ENCODE results near the gene SLC16A2.
A peak's percentile ranks its signal among the peaks of the same experiment; 100 is the strongest.
"Not testable (repeated sequence)": the region's sequence is repeated elsewhere in the genome, so short reads cannot be mapped to it uniquely, and the experiment has no call there.

The SLC16A2 gene

DNA sequence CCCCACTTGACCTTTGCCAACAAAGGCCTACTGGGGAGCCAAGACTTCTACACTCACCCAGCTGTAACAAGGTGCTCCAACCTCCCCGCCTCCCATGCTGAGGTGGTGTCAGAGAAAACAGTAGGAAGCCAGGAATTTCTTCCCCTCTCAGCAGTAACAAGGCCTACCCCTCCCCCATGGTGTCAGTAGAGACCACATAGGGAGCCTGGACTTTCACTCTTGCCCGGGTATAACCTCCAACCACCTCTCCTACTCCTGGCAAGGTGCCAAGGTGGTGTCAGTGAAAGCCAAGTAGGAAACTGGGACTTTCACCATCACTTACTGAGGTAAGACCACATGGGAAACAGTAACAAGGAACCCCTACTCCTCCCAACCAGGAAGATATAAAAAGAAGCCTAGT is 93.1 kb downstream of the SLC16A2 start:
- DNase-seq (ENCODE audit: low spot score), result peak; percentile 64
- H3K4me3 ChIP-seq, result no peak overlapping the region

DNA sequence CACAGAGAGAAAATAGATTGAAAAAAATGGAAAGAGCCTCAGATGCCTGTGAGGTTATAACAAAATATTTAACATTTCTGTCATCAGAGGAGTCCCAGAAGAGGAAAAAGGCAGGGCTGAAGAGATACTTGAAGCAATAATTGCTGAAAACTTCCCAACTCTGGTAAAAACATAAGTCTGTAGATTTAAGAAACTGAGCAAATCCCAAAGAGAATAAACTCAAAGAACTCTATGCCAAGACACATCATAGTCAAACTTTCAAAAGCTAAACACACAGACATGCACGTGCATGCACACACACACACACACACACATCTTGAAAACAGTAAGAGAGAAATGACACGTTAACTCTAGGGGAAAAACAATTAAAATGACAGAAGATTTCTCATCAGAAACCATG is 94.1 kb downstream of the SLC16A2 start:
- Histone ChIP-seq H3K4me3 (no peak overlapping the region), H3K27ac (no peak overlapping the region)
- DNase-seq (ENCODE audit: low spot score), result no peak
- TF ChIP-seq, protein P1, sequence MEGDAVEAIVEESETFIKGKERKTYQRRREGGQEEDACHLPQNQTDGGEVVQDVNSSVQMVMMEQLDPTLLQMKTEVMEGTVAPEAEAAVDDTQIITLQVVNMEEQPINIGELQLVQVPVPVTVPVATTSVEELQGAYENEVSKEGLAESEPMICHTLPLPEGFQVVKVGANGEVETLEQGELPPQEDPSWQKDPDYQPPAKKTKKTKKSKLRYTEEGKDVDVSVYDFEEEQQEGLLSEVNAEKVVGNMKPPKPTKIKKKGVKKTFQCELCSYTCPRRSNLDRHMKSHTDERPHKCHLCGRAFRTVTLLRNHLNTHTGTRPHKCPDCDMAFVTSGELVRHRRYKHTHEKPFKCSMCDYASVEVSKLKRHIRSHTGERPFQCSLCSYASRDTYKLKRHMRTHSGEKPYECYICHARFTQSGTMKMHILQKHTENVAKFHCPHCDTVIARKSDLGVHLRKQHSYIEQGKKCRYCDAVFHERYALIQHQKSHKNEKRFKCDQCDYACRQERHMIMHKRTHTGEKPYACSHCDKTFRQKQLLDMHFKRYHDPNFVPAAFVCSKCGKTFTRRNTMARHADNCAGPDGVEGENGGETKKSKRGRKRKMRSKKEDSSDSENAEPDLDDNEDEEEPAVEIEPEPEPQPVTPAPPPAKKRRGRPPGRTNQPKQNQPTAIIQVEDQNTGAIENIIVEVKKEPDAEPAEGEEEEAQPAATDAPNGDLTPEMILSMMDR (IDR thresholded peaks at IDR 0.05), result no peak

More for the DNA sequence above, 93.1 kb downstream of the SLC16A2 start:
- TF ChIP-seq, protein P1 (IDR thresholded peaks at IDR 0.05), result no peak
- H3K27ac ChIP-seq, result no peak overlapping the region

DNA sequence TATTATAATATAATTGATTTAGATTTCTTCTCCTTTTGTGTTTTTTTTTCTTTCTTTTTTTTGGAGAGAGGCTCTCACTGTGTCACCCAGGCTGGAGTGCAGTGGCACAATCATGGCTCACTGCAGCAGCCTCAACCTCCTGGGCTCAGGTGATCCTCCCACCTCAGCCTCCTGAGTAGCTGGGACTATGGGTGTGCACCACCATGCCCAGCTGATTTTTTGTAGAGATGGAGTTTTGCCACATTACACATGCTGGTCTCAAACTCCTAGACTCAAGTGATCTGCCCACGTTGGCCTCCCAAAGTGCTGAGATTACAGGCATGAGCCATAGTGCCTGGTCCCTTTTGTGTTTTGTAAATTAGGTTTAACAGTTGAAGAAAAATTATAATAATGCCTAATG is 94.7 kb downstream of the SLC16A2 start:
- DNase-seq (ENCODE audit: low spot score); H3K4me3 ChIP-seq; H3K27ac ChIP-seq: not testable (repeated sequence)

DNA sequence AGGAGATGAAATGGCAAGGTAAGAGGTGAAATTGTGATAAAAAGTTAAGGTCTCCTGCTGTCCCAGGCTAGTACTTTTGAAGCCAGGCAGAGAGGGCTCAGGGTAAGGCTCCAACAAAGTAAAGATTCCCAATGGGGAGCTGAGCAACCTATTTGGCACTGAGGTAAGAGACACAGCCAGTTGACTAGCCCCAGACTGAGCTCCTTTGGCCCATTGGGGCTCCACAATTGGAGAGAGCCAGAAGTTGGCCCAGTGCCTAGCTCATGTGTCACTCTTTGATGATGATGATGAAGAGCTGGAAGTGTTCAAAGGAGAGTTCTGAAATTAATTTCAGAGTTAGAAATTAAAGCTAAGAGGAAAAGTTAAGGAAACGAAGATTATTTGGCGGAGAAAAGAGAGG is 98.6 kb downstream of the SLC16A2 start:
- H3K27ac ChIP-seq, result no peak overlapping the region
- TF ChIP-seq, protein P1 (IDR thresholded peaks at IDR 0.05), result no peak
- no peak overlapping the region for H3K4me3 ChIP-seq
- peak; percentile 7 for DNase-seq (ENCODE audit: low spot score)

DNA sequence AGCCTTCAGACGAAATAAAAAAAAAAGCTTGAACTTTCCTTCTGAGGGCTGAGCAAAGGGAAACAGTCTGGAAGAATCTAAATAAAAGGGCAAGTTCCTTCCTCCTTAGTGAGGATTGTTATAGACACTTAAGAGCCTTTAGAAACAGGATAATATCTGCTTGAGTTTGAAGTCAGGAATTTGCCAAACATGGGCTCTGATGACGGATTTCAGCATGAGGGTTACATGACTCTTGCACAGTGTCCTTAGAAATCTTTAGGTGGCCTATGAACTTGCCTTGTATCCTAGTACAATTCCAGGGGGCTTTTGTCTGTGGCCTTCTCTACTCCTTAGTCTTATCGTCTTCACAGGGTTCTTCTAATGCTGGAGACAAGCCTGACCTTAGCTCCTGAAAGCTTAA is 99.0 kb downstream of the SLC16A2 start:
- TF ChIP-seq, protein P1 (IDR thresholded peaks at IDR 0.05), result no peak
- Histone ChIP-seq H3K27ac (no peak overlapping the region), H3K4me3 (no peak overlapping the region)
- DNase-seq (ENCODE audit: low spot score), result no peak

DNA sequence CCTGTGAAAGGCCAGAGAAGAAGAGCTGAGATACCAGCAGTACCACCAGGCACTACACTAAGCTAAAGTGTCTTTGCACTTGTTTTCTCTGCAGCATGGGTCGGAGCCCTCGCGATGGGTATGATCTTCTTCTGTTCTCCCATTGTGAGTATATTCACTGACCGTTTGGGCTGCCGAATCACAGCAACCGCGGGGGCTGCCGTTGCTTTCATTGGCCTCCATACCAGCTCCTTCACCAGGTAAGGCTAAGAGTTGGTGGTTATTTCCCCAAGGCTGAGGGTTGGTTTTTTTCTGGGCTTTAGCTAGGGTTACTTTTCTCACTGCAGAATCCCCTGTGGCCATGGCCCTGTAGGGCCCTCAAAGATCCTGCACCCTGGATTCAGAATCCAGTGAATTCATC is 99.6 kb downstream of the SLC16A2 start:
- TF ChIP-seq, protein P1 (IDR thresholded peaks at IDR 0.05), result no peak
- Histone ChIP-seq H3K4me3 (no peak overlapping the region), H3K27ac (no peak overlapping the region)
- no peak for DNase-seq (ENCODE audit: low spot score)

DNA sequence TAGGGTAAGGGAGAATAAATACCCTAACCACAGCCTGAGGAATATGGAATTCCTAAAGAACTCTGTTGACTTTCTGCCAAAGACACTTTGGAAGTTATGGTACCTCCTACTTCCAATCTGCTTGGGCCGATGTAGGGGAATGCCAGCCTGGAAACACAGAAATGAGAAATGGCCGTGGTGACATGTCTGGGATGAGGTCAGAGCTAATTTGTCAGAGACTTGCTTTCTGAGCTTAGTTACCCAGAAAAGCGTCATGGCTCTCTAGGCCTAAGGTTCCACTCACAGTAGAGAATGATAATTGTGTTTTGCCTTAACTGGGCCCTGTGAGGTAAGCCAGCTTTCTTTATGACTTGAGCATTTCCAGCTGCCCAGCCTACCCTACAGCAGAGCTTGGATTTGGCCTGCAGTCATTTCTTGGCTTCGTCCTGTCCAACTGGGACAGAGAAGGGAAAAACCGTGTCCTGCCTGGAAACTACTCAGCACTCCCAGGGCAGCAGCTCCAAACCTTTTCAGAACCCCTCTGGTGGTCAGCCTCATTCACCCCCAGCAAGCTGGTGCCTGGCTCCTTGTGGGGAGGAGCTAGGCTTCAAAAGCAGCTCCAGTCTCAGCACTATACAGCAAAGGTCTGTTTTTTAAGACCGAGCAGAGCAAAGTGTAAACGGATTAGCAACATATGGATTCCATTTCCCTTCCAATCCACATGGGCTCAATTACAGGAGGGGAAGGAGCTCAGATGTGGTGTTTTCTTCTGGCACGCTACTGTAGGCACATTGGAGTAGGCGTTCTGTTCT is 100.9 kb downstream of the SLC16A2 start:
- no peak overlapping the region for H3K4me3 ChIP-seq
- no peak for DNase-seq (ENCODE audit: low spot score)
- peak overlapping the region in 1 of 2 donors; percentile 33 for H3K27ac ChIP-seq
- TF ChIP-seq, protein P1 (IDR thresholded peaks at IDR 0.05), result no peak

Measured in coronary artery (tissue), 2 donors.